SK-N-SH (cell line): Measurements from ENCODE around the gene FOXD4L3.
"Not testable (repeated sequence)": the region's sequence is repeated elsewhere in the genome, so short reads cannot be mapped to it uniquely, and the experiment has no call there.

Experiments
- EP300 ChIP-seq, 2 experiments: IDR thresholded peaks; 2 replicates each; pipeline versions ENCODE4 v1.4.0 to v1.6.1; 2012; ENCODE audit warnings: borderline replicate concordance in 1 of 2, low read depth in 1 of 2, low read length in 1 of 2
- RXRA ChIP-seq: IDR thresholded peaks from 2 replicates; pipeline ENCODE4 v1.4.0; 2012; ENCODE audit warnings: low read depth, mild to moderate bottlenecking, borderline replicate concordance
- TEAD4 ChIP-seq: IDR thresholded peaks from 2 replicates; pipeline ENCODE4 v1.4.0; 2012; ENCODE audit warnings: mild to moderate bottlenecking, borderline replicate concordance; ENCODE audit not compliant: insufficient read depth
- TF ChIP-seq, protein P1 (sequence below): fragments of 200-600 bp; sonication (generic); IDR thresholded peaks from 2 replicates; pipeline ENCODE4 v1.6.1; 2017; ENCODE audit warnings: antibody characterized with exemption, mild to moderate bottlenecking, moderate library complexity
- TF ChIP-seq, protein P2 (sequence below): IDR thresholded peaks from 2 replicates; pipeline ENCODE4 v1.4.0; 2012; ENCODE audit warnings: low read depth, borderline replicate concordance

DNA sequence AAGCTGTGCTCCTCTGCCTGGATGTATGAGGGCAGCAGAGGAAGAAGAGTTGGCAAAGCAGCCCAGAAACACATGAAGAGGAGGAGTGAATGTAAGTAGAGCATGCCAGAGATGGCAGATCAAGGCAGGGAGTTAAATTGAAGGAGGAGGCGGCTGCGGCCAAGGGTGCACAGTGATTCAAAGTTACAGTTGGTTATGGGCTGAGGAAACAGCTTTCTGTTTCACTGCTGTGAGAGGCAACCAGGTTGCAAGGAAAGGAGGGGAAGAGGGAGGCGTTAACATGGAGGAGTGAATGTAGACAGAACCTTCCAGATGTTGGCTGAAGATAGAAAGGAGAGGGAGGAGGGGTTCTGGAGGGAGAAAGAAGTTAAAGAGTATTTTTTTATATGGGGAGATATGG lies 33.3 kb downstream of the FOXD4L3 start:
- not testable (repeated sequence) for TF ChIP-seq RXRA; TEAD4; EP300 (IDR thresholded peaks at IDR 0.05; ENCODE audit: borderline replicate concordance in 1 of 2, low read depth in 1 of 2, low read length in 1 of 2)
- TF ChIP-seq, protein P1, sequence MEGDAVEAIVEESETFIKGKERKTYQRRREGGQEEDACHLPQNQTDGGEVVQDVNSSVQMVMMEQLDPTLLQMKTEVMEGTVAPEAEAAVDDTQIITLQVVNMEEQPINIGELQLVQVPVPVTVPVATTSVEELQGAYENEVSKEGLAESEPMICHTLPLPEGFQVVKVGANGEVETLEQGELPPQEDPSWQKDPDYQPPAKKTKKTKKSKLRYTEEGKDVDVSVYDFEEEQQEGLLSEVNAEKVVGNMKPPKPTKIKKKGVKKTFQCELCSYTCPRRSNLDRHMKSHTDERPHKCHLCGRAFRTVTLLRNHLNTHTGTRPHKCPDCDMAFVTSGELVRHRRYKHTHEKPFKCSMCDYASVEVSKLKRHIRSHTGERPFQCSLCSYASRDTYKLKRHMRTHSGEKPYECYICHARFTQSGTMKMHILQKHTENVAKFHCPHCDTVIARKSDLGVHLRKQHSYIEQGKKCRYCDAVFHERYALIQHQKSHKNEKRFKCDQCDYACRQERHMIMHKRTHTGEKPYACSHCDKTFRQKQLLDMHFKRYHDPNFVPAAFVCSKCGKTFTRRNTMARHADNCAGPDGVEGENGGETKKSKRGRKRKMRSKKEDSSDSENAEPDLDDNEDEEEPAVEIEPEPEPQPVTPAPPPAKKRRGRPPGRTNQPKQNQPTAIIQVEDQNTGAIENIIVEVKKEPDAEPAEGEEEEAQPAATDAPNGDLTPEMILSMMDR, result not testable (repeated sequence)
- TF ChIP-seq, protein P2, sequence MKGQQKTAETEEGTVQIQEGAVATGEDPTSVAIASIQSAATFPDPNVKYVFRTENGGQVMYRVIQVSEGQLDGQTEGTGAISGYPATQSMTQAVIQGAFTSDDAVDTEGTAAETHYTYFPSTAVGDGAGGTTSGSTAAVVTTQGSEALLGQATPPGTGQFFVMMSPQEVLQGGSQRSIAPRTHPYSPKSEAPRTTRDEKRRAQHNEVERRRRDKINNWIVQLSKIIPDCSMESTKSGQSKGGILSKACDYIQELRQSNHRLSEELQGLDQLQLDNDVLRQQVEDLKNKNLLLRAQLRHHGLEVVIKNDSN, result not testable (repeated sequence)
